IPS-20b (cell line): ENCODE data around the gene CD99.

Source experiments
- H3K27ac ChIP-seq: one replicate; pipeline ENCODE4 v1.5.1; 2013; ENCODE audit warnings: low read length
- H3K27me3 ChIP-seq: 2 replicates; pipeline ENCODE4 v1.6.1; 2013; ENCODE audit warnings: mild to moderate bottlenecking, low read length, inconsistent platforms; ENCODE audit not compliant: insufficient read depth
- H3K36me3 ChIP-seq: 2 replicates; pipeline ENCODE4 v1.6.1; 2013; ENCODE audit warnings: low read depth, mild to moderate bottlenecking, inconsistent platforms, low read length, moderate library complexity; ENCODE audit not compliant: insufficient read depth
- H3K4me1 ChIP-seq: 2 replicates; pipeline ENCODE4 v1.6.1; 2013; ENCODE audit warnings: mild to moderate bottlenecking, control low read depth, inconsistent platforms, low read length, moderate library complexity; ENCODE audit not compliant: insufficient read depth
- H3K4me3 ChIP-seq: 2 replicates; pipeline ENCODE4 v1.5.1; 2013; ENCODE audit warnings: mild to moderate bottlenecking, low read length, inconsistent platforms
- H3K9ac ChIP-seq: 2 replicates; pipeline ENCODE4 v1.6.1; 2013; ENCODE audit warnings: low read depth, mild to moderate bottlenecking, inconsistent platforms, low read length, moderate library complexity
- H3K9me3 ChIP-seq: 2 replicates; pipeline ENCODE4 v1.6.1; 2013; ENCODE audit warnings: mild to moderate bottlenecking, low read depth, low read length, inconsistent platforms; ENCODE audit not compliant: insufficient read depth

CD99 gene, protein sequence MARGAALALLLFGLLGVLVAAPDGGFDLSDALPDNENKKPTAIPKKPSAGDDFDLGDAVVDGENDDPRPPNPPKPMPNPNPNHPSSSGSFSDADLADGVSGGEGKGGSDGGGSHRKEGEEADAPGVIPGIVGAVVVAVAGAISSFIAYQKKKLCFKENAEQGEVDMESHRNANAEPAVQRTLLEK

DNA sequence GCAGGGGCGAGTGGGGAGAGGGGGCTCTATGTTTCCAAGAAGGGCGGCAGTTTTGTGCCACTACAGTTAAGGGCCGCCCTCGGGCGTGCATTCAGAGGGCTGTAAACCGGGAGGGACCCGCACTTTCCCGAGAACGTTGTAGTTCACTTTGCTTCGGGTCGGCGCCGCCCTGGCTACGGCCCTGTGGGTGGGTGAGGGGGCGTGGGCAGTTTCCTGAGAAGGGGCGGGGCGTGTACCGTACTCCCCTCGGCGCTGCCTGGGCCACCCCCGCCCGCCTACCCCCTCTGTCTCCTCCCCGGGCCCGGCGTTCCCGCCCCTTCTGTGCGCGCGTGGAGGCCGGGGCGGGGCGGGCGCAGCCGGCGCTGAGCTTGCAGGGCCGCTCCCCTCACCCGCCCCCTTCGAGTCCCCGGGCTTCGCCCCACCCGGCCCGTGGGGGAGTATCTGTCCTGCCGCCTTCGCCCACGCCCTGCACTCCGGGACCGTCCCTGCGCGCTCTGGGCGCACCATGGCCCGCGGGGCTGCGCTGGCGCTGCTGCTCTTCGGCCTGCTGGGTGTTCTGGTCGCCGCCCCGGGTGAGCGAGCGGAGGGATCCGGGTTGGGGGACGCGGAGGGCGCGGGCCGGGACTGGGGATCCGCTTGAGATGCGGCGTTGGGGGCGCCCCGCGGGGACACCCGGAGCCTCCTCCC lies at the start of gene CD99:
Gene CD99 (plus strand): TSS at position 440 of the 687 bp plus-strand sequence. CDS start 66 bp downstream, at position 506.
- Histone ChIP-seq H3K4me3 (peak within 1 kb of the TSS; percentile 74), H3K9ac (peak within 1 kb of the TSS; percentile 65; the same call in 1 of the 2 replicates), H3K27ac (no peak within 1 kb of the TSS), H3K9me3 (no peaks in the 10 kb centered on the region), H3K36me3 (no peaks in the 10 kb centered on the region), H3K27me3 (peaks cover 68% of the 10 kb centered on the region), H3K4me1 (peaks cover 3% of the 10 kb centered on the region; the same call in 1 of the 2 replicates)

DNA sequence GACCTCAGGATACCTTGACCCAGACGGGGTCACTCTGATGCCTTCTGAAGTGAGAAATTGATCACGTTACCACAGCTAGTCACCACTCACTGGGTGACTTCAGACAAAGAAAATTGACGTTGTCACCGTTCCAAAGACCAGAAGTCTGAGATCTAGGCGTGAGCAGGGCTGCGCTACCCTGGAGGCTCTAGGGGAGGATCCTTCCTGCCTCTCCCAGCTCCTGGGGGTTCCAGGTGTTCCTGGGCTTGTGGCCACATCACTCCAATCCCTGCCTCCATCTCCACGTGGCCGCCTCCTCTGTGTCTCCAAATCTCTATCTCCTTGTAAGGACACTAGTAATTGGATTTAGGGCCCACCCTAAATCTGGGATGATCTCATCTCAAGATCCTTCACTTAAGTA lies 48.9 kb upstream of the CD99 start:
- Histone ChIP-seq H3K9me3 (no peaks in the 10 kb centered on the region), H3K9ac (no peak overlapping the region), H3K4me1 (no peaks in the 10 kb centered on the region), H3K36me3 (peaks cover 37% of the 10 kb centered on the region), H3K27me3 (no peaks in the 10 kb centered on the region), H3K4me3 (no peak overlapping the region), H3K27ac (no peak overlapping the region)

DNA sequence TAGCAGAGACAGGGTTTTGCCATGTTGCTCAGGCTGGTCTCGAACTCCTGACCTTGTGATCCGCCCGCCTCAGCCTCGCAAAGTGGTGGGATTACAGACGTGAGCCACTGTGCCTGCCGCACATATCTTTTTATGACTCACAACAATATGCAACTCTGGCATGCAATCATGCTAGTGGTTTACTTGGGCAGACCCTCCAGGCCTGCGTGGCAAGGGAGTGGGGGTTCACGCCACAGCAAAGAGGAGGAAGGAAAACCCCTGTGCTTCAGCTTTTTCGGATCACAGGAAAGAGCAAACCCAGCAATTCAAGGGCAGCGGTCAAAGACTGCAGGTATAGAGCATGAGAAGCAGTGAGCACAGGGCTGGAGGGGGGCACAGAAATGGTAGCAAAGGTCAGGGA lies 48.3 kb upstream of the CD99 start:
- Histone ChIP-seq H3K9me3 (no peaks in the 10 kb centered on the region), H3K4me1 (no peaks in the 10 kb centered on the region), H3K9ac (no peak overlapping the region), H3K36me3 (peaks cover 42% of the 10 kb centered on the region), H3K4me3 (no peak overlapping the region), H3K27me3 (no peaks in the 10 kb centered on the region), H3K27ac (no peak overlapping the region)

DNA sequence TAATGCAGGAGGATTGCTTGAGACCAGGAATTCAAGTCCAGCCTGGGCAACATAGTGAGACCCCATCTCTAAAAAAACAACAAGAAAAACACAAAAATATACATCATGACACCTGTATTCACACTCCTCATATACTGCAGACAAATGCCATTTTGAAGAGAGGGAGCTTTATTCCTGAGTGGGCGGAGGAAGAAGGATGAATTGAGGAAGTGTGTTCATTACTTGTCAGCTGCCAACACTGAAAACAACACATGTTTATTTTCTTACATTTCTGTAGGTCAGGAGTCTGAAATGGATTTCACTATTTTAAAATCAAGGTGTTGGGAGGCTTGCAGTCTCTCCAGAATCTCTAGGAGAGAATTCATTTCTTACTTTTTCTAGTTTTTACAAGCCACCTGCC lies 47.2 kb upstream of the CD99 start:
- H3K36me3 ChIP-seq: peaks cover 37% of the 10 kb centered on the region
- H3K27ac ChIP-seq: no peak overlapping the region
- H3K9me3 ChIP-seq: no peaks in the 10 kb centered on the region
- H3K4me3 ChIP-seq: no peak overlapping the region
- no peaks in the 10 kb centered on the region for H3K4me1 ChIP-seq
- H3K9ac ChIP-seq: no peak overlapping the region
- H3K27me3 ChIP-seq: no peaks in the 10 kb centered on the region

DNA sequence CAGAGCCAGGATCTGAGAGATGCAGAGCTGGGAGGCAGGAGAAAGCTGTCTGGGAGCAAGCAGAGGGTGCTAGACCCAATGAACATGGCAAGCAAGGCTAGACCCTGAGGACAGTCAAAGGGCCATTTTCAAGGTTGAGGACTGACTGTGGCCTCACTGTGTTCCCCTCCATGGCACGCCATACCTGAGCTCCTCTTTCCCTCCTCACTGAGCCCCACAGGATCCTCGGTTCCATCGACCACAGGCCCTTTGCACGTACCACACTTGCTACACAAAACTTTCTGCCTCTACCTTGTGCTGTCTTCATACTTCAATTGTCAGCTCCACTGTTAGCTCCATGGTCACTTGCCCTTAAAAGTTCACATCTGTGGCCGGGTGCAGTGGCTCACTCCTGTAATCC lies 45.5 kb upstream of the CD99 start:
- Histone ChIP-seq H3K9me3 (no peaks in the 10 kb centered on the region), H3K27ac (no peak overlapping the region), H3K4me3 (no peak overlapping the region), H3K9ac (no peak overlapping the region), H3K36me3 (peaks cover 23% of the 10 kb centered on the region), H3K27me3 (no peaks in the 10 kb centered on the region), H3K4me1 (no peaks in the 10 kb centered on the region)

DNA sequence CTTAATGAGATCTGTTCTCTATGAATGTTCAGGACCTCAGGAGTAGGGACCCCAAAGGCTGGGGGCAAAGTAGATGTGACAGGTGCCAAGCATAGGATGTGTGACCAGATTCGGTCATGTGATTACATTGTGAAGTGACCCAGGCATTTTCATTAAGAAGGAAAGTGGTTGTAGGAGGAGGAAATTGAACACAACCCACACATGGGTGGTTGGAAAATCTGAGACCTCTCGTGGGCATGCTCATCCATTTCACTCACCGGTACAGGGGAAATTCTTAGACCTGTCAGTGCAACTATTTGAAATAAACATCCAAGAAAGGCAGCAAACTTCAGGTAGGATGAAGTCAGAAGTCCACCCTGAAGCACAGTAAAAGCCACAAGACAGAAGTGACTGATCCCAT lies 43.5 kb upstream of the CD99 start:
- Histone ChIP-seq H3K27ac (no peak overlapping the region), H3K4me1 (no peaks in the 10 kb centered on the region)

DNA sequence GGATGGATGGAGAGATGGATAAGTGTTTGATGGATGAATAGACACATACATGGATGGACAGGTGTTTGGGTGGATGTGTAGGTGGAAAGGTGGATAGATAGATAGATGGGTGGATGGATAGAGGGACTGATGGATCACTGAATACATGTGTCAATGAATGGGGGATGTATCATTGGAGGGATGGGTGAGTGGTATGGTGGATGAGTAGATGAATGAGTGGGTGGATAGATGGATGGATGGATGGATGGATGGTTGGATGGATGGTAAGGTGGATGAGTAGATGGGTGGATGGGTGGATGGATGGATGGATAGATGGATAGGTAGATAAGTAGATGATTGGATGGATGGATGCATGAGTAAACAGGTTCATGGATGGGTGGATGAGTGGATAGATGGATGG lies 41.1 kb upstream of the CD99 start:
- Histone ChIP-seq H3K27me3 (no peaks in the 10 kb centered on the region), H3K9ac (no peak overlapping the region), H3K4me3 (no peak overlapping the region), H3K36me3 (peaks cover 17% of the 10 kb centered on the region), H3K27ac (no peak overlapping the region), H3K4me1 (no peaks in the 10 kb centered on the region), H3K9me3 (no peaks in the 10 kb centered on the region)

More for the DNA sequence above, 43.5 kb upstream of the CD99 start:
- no peak overlapping the region for H3K4me3 ChIP-seq
- H3K9me3 ChIP-seq: no peaks in the 10 kb centered on the region
- H3K27me3 ChIP-seq: no peaks in the 10 kb centered on the region
- peaks cover 17% of the 10 kb centered on the region for H3K36me3 ChIP-seq
- H3K9ac ChIP-seq: no peak overlapping the region

DNA sequence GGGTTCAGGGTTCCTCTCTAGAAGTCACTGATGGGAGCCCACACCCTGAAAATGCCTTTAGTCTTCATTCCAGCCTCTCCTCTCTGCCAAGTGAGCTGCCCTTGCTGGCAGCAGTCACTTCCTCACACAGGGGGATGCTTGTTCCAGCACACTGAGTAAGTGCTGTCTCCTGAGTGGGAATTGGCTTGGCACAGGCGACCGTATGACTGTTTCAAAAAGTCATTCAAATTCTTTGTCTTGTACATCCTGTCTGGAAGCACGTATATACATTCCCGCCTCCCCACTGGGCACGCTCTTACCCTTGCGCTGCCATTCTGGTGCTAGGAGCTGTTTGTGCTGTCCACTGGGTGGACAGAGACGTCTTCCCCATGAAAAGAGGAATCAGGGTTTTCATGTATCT lies 40.2 kb upstream of the CD99 start:
- H3K4me1 ChIP-seq: no peaks in the 10 kb centered on the region
- H3K36me3 ChIP-seq: peaks cover 17% of the 10 kb centered on the region; the same call in 1 of the 2 replicates
- no peak overlapping the region for H3K9ac ChIP-seq

DNA sequence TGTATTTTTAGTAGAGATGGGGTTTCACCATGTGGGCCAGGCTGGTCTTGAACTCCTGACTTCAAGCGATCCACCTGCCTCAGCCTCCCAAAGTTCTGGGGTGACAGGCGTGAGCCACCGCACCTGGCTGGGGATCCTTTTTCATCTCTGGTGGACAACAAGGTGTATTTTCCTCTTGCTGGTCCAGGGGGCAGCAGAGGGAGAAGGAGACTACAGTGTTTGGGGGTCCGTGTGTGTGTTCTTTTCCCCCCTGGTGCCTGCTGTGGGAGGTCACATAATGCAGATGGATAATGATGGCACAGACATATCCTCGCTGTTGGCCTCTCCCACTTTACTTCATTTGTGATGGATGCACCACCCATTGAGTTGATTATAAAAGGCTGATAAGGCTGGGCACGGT lies 39.0 kb upstream of the CD99 start:
- no peak overlapping the region for H3K27ac ChIP-seq
- H3K4me3 ChIP-seq: no peak overlapping the region
- H3K9ac ChIP-seq: no peak overlapping the region
- peaks cover 11% of the 10 kb centered on the region; the same call in 1 of the 2 replicates for H3K36me3 ChIP-seq
- H3K9me3 ChIP-seq: no peaks in the 10 kb centered on the region
- H3K27me3 ChIP-seq: no peaks in the 10 kb centered on the region
- no peaks in the 10 kb centered on the region for H3K4me1 ChIP-seq

More for the DNA sequence above, 40.2 kb upstream of the CD99 start:
- Histone ChIP-seq H3K27ac (no peak overlapping the region), H3K9me3 (no peaks in the 10 kb centered on the region), H3K4me3 (no peak overlapping the region), H3K27me3 (no peaks in the 10 kb centered on the region)

DNA sequence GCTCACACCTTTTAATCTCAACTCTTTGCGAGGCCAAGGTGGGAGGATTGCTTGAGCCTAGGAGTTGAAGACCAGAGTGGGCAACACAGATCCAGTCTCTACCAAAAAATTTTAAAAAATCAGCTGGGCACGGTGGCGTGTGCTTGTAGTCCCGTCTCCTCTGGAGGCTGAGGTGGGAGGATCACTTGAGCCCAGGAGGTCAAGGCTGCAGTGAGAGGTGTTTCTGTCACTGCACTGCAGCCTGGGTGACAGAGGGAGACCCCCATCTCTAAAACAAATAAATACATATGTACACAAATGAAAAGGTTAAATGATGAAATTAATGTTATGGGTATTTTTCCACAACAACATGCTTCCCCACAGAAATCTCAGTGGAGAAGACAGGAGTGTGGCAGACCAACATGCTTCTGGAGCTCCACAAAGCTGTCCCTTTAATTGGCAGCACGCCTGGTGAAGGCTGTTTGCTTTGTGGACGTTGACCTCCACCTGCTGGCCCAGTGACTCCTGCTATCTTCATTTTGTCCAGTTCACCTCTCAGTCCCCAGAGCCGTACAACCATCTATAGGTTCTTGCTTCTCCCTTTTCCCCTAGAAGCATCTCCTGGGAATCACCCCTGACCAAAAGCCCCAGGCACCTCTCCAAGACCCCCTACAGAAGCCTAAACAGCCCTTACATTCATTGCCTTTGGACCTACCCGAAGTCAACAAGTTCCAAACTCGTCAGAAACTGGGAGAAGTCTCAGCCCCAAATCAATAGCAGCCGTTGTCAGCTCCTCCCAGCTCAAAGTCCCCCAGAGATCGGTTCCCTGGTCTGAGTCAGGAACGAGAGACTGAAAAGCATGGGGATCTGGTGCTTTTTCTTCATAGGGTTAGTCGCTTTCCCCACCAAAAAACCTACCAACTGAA lies 36.4 kb upstream of the CD99 start:
- Histone ChIP-seq H3K9ac (no peak overlapping the region), H3K27me3 (no peaks in the 10 kb centered on the region), H3K4me1 (no peaks in the 10 kb centered on the region), H3K9me3 (no peaks in the 10 kb centered on the region), H3K36me3 (0 out of 2 replicates have a peak, but pooled peaks cover 3% of the 10 kb centered on the region), H3K4me3 (no peak overlapping the region), H3K27ac (no peak overlapping the region)

DNA sequence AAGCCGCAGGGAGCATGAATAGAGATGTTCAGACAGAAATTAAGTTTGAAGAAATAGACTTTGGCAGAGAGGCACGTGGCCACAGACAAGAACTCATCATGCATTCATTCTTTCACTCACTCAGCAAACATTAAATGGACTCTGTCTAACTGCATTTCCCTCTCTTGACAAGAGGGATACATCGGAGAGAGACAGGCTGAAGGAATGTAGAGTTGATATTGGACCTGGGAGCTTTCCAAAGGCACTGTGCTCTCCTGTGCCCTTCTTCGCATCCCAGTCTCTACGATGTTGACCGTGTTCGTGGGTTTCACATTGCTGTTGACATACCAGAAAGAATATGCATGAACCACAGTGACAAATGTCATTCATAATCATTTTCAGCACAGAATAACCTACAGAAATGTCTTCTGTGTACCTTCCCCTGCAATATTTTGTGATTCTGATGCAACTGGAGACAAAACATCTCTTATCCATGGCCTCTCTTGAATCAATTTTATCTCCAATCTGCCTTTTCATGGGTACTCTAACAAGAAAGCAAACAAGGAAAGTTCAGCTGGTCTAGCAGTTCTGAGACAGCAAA lies 34.7 kb upstream of the CD99 start:
- H3K27ac ChIP-seq: no peak overlapping the region

More for the DNA sequence above, 34.7 kb upstream of the CD99 start:
- 0 out of 2 replicates have a peak, but pooled peaks cover 3% of the 10 kb centered on the region for H3K36me3 ChIP-seq
- no peak overlapping the region for H3K9ac ChIP-seq
- H3K9me3 ChIP-seq: no peaks in the 10 kb centered on the region
- no peaks in the 10 kb centered on the region for H3K27me3 ChIP-seq
- no peaks in the 10 kb centered on the region for H3K4me1 ChIP-seq
- no peak overlapping the region for H3K4me3 ChIP-seq
